Measurements from ENCODE around the gene GABRG3.

DNA sequence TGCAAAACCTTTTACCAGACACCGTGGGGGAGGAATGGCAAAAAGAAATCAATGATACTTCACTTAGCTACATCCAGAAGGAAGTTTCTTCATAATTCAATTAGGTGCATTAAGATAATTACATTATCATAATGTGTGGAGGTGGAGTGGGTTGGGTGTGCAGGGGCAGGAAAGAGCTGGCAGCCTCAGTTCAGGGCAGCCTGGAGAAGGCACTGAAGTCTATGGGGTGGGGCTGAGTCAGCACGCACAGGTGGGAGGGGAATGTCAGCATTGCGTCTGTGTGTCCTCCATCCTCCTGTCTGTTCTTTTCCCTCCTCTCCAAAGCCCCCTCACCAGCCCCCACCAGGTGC lies 278.8 kb downstream of the GABRG3 start:
- TF ChIP-seq, protein P1, sequence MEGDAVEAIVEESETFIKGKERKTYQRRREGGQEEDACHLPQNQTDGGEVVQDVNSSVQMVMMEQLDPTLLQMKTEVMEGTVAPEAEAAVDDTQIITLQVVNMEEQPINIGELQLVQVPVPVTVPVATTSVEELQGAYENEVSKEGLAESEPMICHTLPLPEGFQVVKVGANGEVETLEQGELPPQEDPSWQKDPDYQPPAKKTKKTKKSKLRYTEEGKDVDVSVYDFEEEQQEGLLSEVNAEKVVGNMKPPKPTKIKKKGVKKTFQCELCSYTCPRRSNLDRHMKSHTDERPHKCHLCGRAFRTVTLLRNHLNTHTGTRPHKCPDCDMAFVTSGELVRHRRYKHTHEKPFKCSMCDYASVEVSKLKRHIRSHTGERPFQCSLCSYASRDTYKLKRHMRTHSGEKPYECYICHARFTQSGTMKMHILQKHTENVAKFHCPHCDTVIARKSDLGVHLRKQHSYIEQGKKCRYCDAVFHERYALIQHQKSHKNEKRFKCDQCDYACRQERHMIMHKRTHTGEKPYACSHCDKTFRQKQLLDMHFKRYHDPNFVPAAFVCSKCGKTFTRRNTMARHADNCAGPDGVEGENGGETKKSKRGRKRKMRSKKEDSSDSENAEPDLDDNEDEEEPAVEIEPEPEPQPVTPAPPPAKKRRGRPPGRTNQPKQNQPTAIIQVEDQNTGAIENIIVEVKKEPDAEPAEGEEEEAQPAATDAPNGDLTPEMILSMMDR (IDR thresholded peaks at IDR 0.05; ENCODE audit: poor library complexity): no peak
- no peak for TF ChIP-seq EZH2 (IDR thresholded peaks at IDR 0.05; ENCODE audit: borderline replicate concordance)
